Activated T-helper 17 cell treated with anti-CD3 and anti-CD28 coated beads, Interleukin-2, amount 50 U/mL, for 72 hours (primary cell): ENCODE measurements around the gene BNC1. TPM values are rescaled to one million over a fixed set of nuclear protein-coding genes. Genes with fewer than 3 reads are reported as not detected.

Experiments used
- total RNA-seq, 2 donors: library from RNA; stranded (reverse); gene quantifications; one replicate each; pipeline ENCODE4 v1.2.3, GENCODE V29; 2022

Gene BNC1
- total RNA-seq, 2 donors from 2014 or later = not detected

Other genes starting within 250 kb of the BNC1 start
- gene BTBD1, start 217.4 kb downstream of the BNC1 start, total RNA-seq = 10 to 100 TPM; 46.1 to 63.8 TPM
- gene TM6SF1, start 177.0 kb downstream of the BNC1 start, total RNA-seq = under 1 TPM; 0.54 to 0.61 TPM
- 10 to 100 TPM; 11.1 to 44.7 TPM for gene HDGFL3, start 76.8 kb downstream of the BNC1 start, total RNA-seq
- gene SH3GL3, start 162.7 kb upstream of the BNC1 start, total RNA-seq = under 1 TPM in 1 of 2 donors, not detected in 1; 0.74 TPM